Measurements from ENCODE around the gene MELK. TPM values are rescaled to one million over a fixed set of nuclear protein-coding genes. Genes with fewer than 3 reads are reported as not detected.

The MELK gene
- total RNA-seq, 1 experiment from 2014 or later: 87.8 TPM

DNA sequence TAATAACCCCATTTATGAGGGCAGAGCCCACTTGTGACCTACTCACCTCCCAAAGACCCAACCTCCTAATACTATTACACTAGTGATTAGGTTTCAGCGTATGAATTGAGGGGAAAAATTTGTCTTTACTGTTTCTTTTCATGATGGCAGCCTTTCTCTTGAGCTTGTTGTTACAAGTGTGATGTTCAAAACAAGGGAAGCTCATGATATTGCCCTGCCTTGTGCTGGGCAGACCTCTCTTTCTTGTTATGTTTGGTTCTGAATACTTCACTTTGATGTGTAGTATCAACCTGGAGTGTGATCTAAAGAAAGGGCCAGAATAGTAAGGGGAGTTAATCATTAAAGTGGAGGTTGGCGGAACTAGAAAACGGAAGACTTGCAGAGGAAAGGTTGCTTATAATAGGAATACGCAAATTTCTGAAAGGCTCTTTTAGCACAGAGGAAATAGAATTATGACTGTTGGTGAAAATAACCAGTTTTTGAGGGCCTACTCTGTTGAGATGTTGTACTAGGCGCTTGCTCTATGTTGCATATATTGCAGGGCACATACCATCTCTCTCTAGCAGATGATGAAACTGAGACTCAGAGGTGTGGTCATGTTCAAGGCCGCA lies 68.2 kb downstream of the MELK start:
- ChIA-PET POLR2A (ENCODE audit: low non-redundant PET) (no interaction called here), CTCF (interaction anchor here (0.6 kb wide), 1 partner anchor 23 kb away, joined by 5 read pairs; no protein-coding TSS in a partner anchor)
- no peak overlapping the region for H3K4me3 ChIP-seq (ENCODE audit: low read depth, low read length, poor library complexity, severe bottlenecking)
- no TSS peak for BruUV-seq (replicated peaks)
- no peak for TF ChIP-seq EZH2 (IDR thresholded peaks at IDR 0.05; ENCODE audit: borderline replicate concordance, low read depth, low read length, poor library complexity, severe bottlenecking)
- no peak for TF ChIP-seq CTCF (conservative IDR thresholded peaks at IDR 0.05; ENCODE audit: low read depth, low read length)
- DNase-seq (ENCODE audit: low spot score): no peak
- no peaks in the 10 kb centered on the region for H3K27me3 ChIP-seq (replicated peaks; ENCODE audit: insufficient read depth, low read depth, low read length, poor library complexity)
- intact Hi-C loops (cut with micrococcal nuclease; ENCODE audit: unreplicated experiment): no loop called here
- H3K9me3 ChIP-seq (ENCODE audit: low read depth, low read length, poor library complexity, severe bottlenecking): no peaks in the 10 kb centered on the region
- peaks cover 26% of the 10 kb centered on the region for H3K36me3 ChIP-seq (ENCODE audit: insufficient read depth, low read length, poor library complexity, severe bottlenecking)
- H3K27ac ChIP-seq (ENCODE audit: low read depth, low read length, poor library complexity, severe bottlenecking): no peak overlapping the region
- peaks cover 3% of the 10 kb centered on the region for H3K4me1 ChIP-seq (ENCODE audit: insufficient read depth, low read length, poor library complexity, severe bottlenecking)

DNA sequence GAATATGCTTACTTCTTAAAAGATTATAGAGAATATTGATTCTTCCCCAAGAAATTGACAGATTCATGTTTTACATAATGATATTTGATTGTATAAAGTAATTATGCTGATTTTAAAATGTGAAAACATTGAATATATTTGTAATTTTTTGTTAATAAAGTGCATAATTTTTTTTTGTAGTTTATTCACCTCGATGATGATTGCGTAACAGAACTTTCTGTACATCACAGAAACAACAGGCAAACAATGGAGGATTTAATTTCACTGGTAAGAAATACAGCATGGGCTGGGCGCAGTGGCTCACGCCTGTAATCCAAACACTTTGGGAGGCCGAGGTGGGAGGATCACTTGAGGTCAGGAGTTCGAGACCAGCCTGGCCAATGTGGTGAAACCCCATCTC lies 70.1 kb downstream of the MELK start:
- POLR2A ChIA-PET (ENCODE audit: low non-redundant PET): interaction anchor here (0.6 kb wide), 1 partner anchor 952 kb away, joined by 3 read pairs; no protein-coding TSS in a partner anchor
- no peaks in the 10 kb centered on the region for H3K9me3 ChIP-seq (ENCODE audit: low read depth, low read length, poor library complexity, severe bottlenecking)
- CTCF ChIA-PET: no interaction called here
- TF ChIP-seq CTCF (conservative IDR thresholded peaks at IDR 0.05; ENCODE audit: low read depth, low read length): no peak
- no peak for TF ChIP-seq EZH2 (IDR thresholded peaks at IDR 0.05; ENCODE audit: borderline replicate concordance, low read depth, low read length, poor library complexity, severe bottlenecking)
- H3K27me3 ChIP-seq (replicated peaks; ENCODE audit: insufficient read depth, low read depth, low read length, poor library complexity): no peaks in the 10 kb centered on the region
- H3K4me1 ChIP-seq (ENCODE audit: insufficient read depth, low read length, poor library complexity, severe bottlenecking): peaks cover 3% of the 10 kb centered on the region
- no peak overlapping the region for H3K4me3 ChIP-seq (ENCODE audit: low read depth, low read length, poor library complexity, severe bottlenecking)
- peaks cover 26% of the 10 kb centered on the region for H3K36me3 ChIP-seq (ENCODE audit: insufficient read depth, low read length, poor library complexity, severe bottlenecking)
- H3K27ac ChIP-seq (ENCODE audit: low read depth, low read length, poor library complexity, severe bottlenecking): no peak overlapping the region
- BruUV-seq (replicated peaks): no TSS peak
- intact Hi-C loops (cut with micrococcal nuclease; ENCODE audit: unreplicated experiment): no loop called here
- no peak for DNase-seq (ENCODE audit: low spot score)

DNA sequence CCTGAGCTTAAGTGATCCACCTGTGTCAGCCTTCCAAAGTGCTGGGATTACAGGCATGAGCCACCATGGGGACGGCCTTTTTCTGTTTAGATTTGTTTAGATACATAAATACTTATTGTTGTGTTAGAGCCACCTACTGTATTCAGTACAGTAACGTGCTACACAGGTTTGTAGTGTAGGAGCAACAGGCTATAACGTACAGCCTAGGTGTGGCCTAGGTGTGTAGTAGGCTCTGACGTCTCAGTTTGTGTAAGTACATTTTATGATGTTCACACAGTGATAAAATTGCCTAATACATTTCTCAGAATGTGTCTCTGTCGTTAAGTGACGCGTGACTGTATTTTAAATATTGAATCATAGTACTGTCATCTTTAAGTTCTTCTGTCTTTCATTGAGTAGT lies 84.1 kb downstream of the MELK start:
- POLR2A ChIA-PET (ENCODE audit: low non-redundant PET): no interaction called here
- no peak for TF ChIP-seq CTCF (conservative IDR thresholded peaks at IDR 0.05; ENCODE audit: low read depth, low read length)
- TF ChIP-seq EZH2 (IDR thresholded peaks at IDR 0.05; ENCODE audit: borderline replicate concordance, low read depth, low read length, poor library complexity, severe bottlenecking): no peak
- H3K36me3 ChIP-seq (ENCODE audit: insufficient read depth, low read length, poor library complexity, severe bottlenecking): peaks cover 48% of the 10 kb centered on the region
- no peak overlapping the region for H3K4me3 ChIP-seq (ENCODE audit: low read depth, low read length, poor library complexity, severe bottlenecking)
- CTCF ChIA-PET: no interaction called here
- intact Hi-C loops (cut with micrococcal nuclease; ENCODE audit: unreplicated experiment): no loop called here
- H3K4me1 ChIP-seq (ENCODE audit: insufficient read depth, low read length, poor library complexity, severe bottlenecking): no peaks in the 10 kb centered on the region
- H3K27ac ChIP-seq (ENCODE audit: low read depth, low read length, poor library complexity, severe bottlenecking): no peak overlapping the region
- BruUV-seq (replicated peaks): no TSS peak
- no peaks in the 10 kb centered on the region for H3K9me3 ChIP-seq (ENCODE audit: low read depth, low read length, poor library complexity, severe bottlenecking)
- H3K27me3 ChIP-seq (replicated peaks; ENCODE audit: insufficient read depth, low read depth, low read length, poor library complexity): no peaks in the 10 kb centered on the region
- no peak for DNase-seq (ENCODE audit: low spot score)
